HG03135 (cell line): ENCODE measurements around the gene CORO7.

Experiments
- ATAC-seq: cut with Tn5 transposase; IDR thresholded peaks from one replicate; pipeline ENCODE4 v1.9.1; 2021; ENCODE audit warnings: mild to moderate bottlenecking, moderate library complexity; ENCODE audit not compliant: unreplicated experiment

CORO7 gene

GRCh38 chr16:4416200-4417032 is at the start of gene CORO7:
CORO7 (minus strand) TSS chr16:4416596; CDS start chr16:4416518, 78 bp downstream.
- ATAC-seq = peak; percentile 51

- ATAC-seq = no peak
These were observed 47.2 kb upstream of the CORO7 start for GRCh38 chr16:4463522-4464163.

- ATAC-seq = no peak
These were observed 45.1 kb upstream of the CORO7 start for GRCh38 chr16:4461250-4462085.

- ATAC-seq = no peak
These were observed 44.5 kb upstream of the CORO7 start for GRCh38 chr16:4460936-4461249.

GRCh38 chr16:4455951-4456350 is 39.6 kb upstream of the CORO7 start:
- ATAC-seq = no peak

GRCh38 chr16:4455081-4455480 is 38.7 kb upstream of the CORO7 start:
- no peak for ATAC-seq

GRCh38 chr16:4454623-4455022 is 38.2 kb upstream of the CORO7 start:
- no peak for ATAC-seq

- ATAC-seq = no peak
These were observed 36.3 kb upstream of the CORO7 start for GRCh38 chr16:4452674-4453073.

- no peak for ATAC-seq
These were observed 34.6 kb upstream of the CORO7 start for GRCh38 chr16:4450931-4451519.

GRCh38 chr16:4450430-4450829 is 34.0 kb upstream of the CORO7 start:
- ATAC-seq = no peak

- ATAC-seq = no peak
These were observed 27.6 kb upstream of the CORO7 start for GRCh38 chr16:4443986-4444385.

GRCh38 chr16:4443271-4443670 is 26.9 kb upstream of the CORO7 start:
- ATAC-seq = no peak

- ATAC-seq = no peak
These were observed 26.0 kb upstream of the CORO7 start for GRCh38 chr16:4442371-4442770.

GRCh38 chr16:4437366-4437765 is 21.0 kb upstream of the CORO7 start:
- ATAC-seq = no peak

GRCh38 chr16:4435337-4436067 is 19.1 kb upstream of the CORO7 start:
- ATAC-seq = no peak

GRCh38 chr16:4433914-4434787 is 17.8 kb upstream of the CORO7 start:
- no peak for ATAC-seq

GRCh38 chr16:4433228-4433627 is 16.8 kb upstream of the CORO7 start:
- no peak for ATAC-seq

GRCh38 chr16:4431023-4431422 is 14.6 kb upstream of the CORO7 start:
- ATAC-seq = no peak

- ATAC-seq = no peak
These were observed 12.1 kb upstream of the CORO7 start for GRCh38 chr16:4428500-4428899.
